ENCODE data around the gene MAPK4.
"Not testable (repeated sequence)": the region's sequence is repeated elsewhere in the genome, so short reads cannot be mapped to it uniquely, and the experiment has no call there.

The MAPK4 gene

GRCh38 chr18:50551651-50552050 is 8.2 kb upstream of the MAPK4 start:
- not testable (repeated sequence) for H3K36me3 ChIP-seq (ENCODE audit: control insufficient read depth, insufficient read depth, low read length); H3K9ac ChIP-seq (ENCODE audit: low read depth, low read length); H3K27ac ChIP-seq (ENCODE audit: low read depth, low read length); H3K4me1 ChIP-seq (ENCODE audit: control insufficient read depth, insufficient read depth, low read length); H3K9me3 ChIP-seq (ENCODE audit: control insufficient read depth, insufficient read depth, low read length); H3K4me3 ChIP-seq (ENCODE audit: low read depth, low read length); H3K27me3 ChIP-seq (ENCODE audit: control insufficient read depth, insufficient read depth, low read length)

GRCh38 chr18:50558157-50558556 is 1.7 kb upstream of the MAPK4 start:
- Histone ChIP-seq H3K36me3 (ENCODE audit: control insufficient read depth, insufficient read depth, low read length) (no peaks in the 10 kb centered on the region), H3K27me3 (ENCODE audit: control insufficient read depth, insufficient read depth, low read length) (peaks cover 64% of the 10 kb centered on the region), H3K9ac (ENCODE audit: low read depth, low read length) (no peak overlapping the region), H3K27ac (ENCODE audit: low read depth, low read length) (no peak overlapping the region), H3K9me3 (ENCODE audit: control insufficient read depth, insufficient read depth, low read length) (peaks cover 4% of the 10 kb centered on the region; the same call in 1 of the 2 replicates), H3K4me3 (ENCODE audit: low read depth, low read length) (no peak overlapping the region), H3K4me1 (ENCODE audit: control insufficient read depth, insufficient read depth, low read length) (peaks cover 5% of the 10 kb centered on the region)

DNA sequence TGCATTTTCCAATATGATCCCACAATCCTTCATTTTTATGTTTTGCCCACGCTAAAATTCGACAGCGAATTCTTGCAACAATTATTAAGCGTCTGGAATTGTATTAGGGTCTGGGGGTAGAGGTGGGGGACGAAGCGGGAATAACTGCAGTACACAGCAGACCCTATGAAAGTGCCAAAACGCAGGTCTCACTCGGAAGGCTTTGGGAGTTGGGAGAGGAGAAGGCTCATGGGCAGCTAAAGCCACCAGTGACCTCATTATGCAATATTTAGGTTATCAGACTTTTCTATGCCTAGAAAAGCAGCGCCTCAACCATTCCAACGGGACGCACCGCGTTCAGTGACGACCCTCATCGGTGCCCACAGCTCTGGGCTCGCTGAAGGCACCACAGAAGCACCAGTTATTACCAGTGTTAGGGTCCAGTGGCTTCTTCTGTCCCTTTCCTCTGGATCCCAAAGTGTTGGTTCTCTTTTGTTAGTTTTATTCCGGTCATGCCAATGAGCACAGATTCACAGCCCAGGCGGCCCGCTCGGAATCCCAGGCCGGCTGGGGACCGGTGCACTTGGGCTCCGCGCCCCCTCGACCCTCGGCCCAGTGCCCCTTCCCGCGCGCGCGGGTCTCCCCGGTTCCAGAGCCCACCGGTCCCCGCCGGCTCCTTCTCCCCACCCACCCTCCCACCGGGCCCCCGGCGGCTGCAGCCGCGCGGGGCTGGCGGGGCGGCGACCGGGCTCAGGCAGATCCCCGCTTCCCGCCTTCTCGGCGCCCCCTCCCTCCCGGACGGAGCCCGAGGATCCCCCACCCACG is 737 bp upstream of the MAPK4 start:
- peaks cover 11% of the 10 kb centered on the region for H3K4me1 ChIP-seq (ENCODE audit: control insufficient read depth, insufficient read depth, low read length)
- H3K27ac ChIP-seq (ENCODE audit: low read depth, low read length) = no peak overlapping the region
- peak overlapping the region; percentile 79 for H3K4me3 ChIP-seq (ENCODE audit: low read depth, low read length)
- H3K36me3 ChIP-seq (ENCODE audit: control insufficient read depth, insufficient read depth, low read length) = no peaks in the 10 kb centered on the region
- peaks cover 4% of the 10 kb centered on the region; the same call in 1 of the 2 replicates for H3K9me3 ChIP-seq (ENCODE audit: control insufficient read depth, insufficient read depth, low read length)
- H3K27me3 ChIP-seq (ENCODE audit: control insufficient read depth, insufficient read depth, low read length) = peaks cover 70% of the 10 kb centered on the region
- no peak overlapping the region for H3K9ac ChIP-seq (ENCODE audit: low read depth, low read length)

GRCh38 chr18:50560681-50561629 is 1.1 kb downstream of the MAPK4 start:
- Histone ChIP-seq H3K27me3 (ENCODE audit: control insufficient read depth, insufficient read depth, low read length) (peaks cover 72% of the 10 kb centered on the region), H3K9me3 (ENCODE audit: control insufficient read depth, insufficient read depth, low read length) (no peaks in the 10 kb centered on the region), H3K36me3 (ENCODE audit: control insufficient read depth, insufficient read depth, low read length) (no peaks in the 10 kb centered on the region), H3K9ac (ENCODE audit: low read depth, low read length) (0 out of 2 replicates have a peak overlapping the region, but pooled peaks have one; percentile 48), H3K27ac (ENCODE audit: low read depth, low read length) (no peak overlapping the region), H3K4me1 (ENCODE audit: control insufficient read depth, insufficient read depth, low read length) (peaks cover 11% of the 10 kb centered on the region), H3K4me3 (ENCODE audit: low read depth, low read length) (peak overlapping the region; percentile 79)

DNA sequence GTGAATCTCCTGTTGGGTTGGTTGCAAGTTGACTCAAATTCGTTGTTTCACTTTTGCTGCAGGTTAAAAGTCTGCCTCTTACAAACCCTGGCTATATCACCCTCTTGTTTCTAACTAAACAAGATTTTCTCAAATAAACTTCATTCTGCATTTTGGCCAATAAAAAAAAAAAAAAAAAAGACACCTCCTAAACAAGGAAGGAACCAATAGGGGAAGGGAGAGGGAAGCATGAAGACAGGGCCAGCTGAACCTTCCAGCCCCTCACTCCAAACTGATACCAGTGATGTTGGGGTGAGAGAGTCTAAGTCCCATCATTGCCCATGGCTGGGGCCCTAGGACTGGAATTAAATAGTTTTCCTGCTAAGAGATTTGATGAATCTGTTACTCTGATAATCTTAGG is 2.4 kb downstream of the MAPK4 start:
- H3K4me3 ChIP-seq (ENCODE audit: low read depth, low read length); H3K9ac ChIP-seq (ENCODE audit: low read depth, low read length); H3K9me3 ChIP-seq (ENCODE audit: control insufficient read depth, insufficient read depth, low read length); H3K27ac ChIP-seq (ENCODE audit: low read depth, low read length); H3K36me3 ChIP-seq (ENCODE audit: control insufficient read depth, insufficient read depth, low read length): not testable (repeated sequence)
- Histone ChIP-seq H3K4me1 (ENCODE audit: control insufficient read depth, insufficient read depth, low read length) (peaks cover 11% of the 10 kb centered on the region), H3K27me3 (ENCODE audit: control insufficient read depth, insufficient read depth, low read length) (peaks cover 67% of the 10 kb centered on the region)

DNA sequence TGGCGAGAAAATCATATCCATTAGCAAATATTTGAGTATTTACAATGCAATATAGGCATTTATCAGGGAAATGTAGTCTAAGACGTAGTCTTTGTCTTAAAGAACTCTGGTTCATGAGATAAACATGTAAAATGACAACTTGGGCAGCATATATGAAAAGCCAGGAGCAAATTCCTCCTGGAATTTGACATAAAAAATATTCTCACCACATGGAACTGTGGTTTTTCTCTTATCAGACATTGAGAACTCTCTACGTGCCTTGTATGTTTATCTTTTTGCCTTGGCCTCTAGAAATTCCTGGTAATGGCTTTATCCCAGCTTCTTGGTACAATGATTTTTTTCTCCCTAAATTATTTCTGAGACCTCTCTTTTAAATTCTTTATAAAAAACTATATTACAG is 2.8 kb downstream of the MAPK4 start:
- H3K4me1 ChIP-seq (ENCODE audit: control insufficient read depth, insufficient read depth, low read length) = peaks cover 11% of the 10 kb centered on the region
- peaks cover 63% of the 10 kb centered on the region for H3K27me3 ChIP-seq (ENCODE audit: control insufficient read depth, insufficient read depth, low read length)
- no peak overlapping the region for H3K27ac ChIP-seq (ENCODE audit: low read depth, low read length)
- H3K4me3 ChIP-seq (ENCODE audit: low read depth, low read length) = no peak overlapping the region
- no peak overlapping the region for H3K9ac ChIP-seq (ENCODE audit: low read depth, low read length)
- H3K36me3 ChIP-seq (ENCODE audit: control insufficient read depth, insufficient read depth, low read length) = no peaks in the 10 kb centered on the region
- H3K9me3 ChIP-seq (ENCODE audit: control insufficient read depth, insufficient read depth, low read length) = no peaks in the 10 kb centered on the region

DNA sequence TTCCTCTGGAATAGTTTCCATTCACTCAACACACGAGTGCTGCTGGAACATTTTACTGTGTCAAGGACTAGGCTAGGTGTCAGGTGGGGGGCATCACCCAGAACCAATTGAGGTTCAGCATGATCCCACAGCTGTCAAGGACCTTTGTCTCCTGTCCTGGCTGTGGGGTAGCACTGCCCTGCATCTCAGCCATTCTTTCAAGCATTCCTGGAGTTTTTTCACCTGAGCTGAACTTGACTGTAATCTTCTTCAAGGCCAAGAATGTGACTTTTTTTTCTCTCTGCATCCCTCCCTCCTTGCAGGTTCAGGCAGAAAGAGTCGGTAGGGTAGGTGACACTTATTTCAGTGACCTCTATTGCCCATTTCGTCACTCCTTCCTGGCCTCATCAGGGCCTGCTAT is 3.5 kb downstream of the MAPK4 start:
- Histone ChIP-seq H3K27me3 (ENCODE audit: control insufficient read depth, insufficient read depth, low read length) (peaks cover 56% of the 10 kb centered on the region), H3K4me3 (ENCODE audit: low read depth, low read length) (no peak overlapping the region), H3K9me3 (ENCODE audit: control insufficient read depth, insufficient read depth, low read length) (no peaks in the 10 kb centered on the region), H3K27ac (ENCODE audit: low read depth, low read length) (no peak overlapping the region), H3K36me3 (ENCODE audit: control insufficient read depth, insufficient read depth, low read length) (no peaks in the 10 kb centered on the region), H3K4me1 (ENCODE audit: control insufficient read depth, insufficient read depth, low read length) (peaks cover 11% of the 10 kb centered on the region), H3K9ac (ENCODE audit: low read depth, low read length) (no peak overlapping the region)

DNA sequence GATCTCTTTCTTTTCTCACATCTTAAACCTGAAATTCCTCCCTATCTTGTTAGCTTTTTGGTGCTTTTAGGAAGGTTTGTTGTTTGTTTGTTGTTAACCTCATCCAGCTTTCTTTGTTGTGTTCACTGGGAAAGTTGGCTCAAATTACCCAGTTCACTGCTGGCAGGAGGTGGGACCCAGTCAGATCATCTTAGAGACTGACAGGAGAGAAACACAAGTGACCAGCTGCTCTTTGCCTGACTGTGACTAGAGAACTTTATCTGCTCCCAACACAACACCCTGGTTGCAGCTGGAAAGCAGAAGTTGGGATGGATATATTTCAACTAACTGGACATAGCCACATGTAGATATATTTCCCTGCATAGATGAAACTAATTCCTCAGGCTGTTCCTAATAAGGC is 10.0 kb downstream of the MAPK4 start:
- no peaks in the 10 kb centered on the region for H3K9me3 ChIP-seq (ENCODE audit: control insufficient read depth, insufficient read depth, low read length)
- no peak overlapping the region for H3K9ac ChIP-seq (ENCODE audit: low read depth, low read length)
- H3K27me3 ChIP-seq (ENCODE audit: control insufficient read depth, insufficient read depth, low read length) = peaks cover 5% of the 10 kb centered on the region; the same call in 1 of the 2 replicates
- H3K4me3 ChIP-seq (ENCODE audit: low read depth, low read length) = no peak overlapping the region
- H3K27ac ChIP-seq (ENCODE audit: low read depth, low read length) = no peak overlapping the region
- peaks cover 17% of the 10 kb centered on the region for H3K4me1 ChIP-seq (ENCODE audit: control insufficient read depth, insufficient read depth, low read length)
- no peaks in the 10 kb centered on the region for H3K36me3 ChIP-seq (ENCODE audit: control insufficient read depth, insufficient read depth, low read length)

- Histone ChIP-seq H3K9me3 (ENCODE audit: control insufficient read depth, insufficient read depth, low read length) (no peaks in the 10 kb centered on the region), H3K4me3 (ENCODE audit: low read depth, low read length) (no peak overlapping the region), H3K9ac (ENCODE audit: low read depth, low read length) (no peak overlapping the region), H3K27ac (ENCODE audit: low read depth, low read length) (no peak overlapping the region), H3K27me3 (ENCODE audit: control insufficient read depth, insufficient read depth, low read length) (no peaks in the 10 kb centered on the region), H3K4me1 (ENCODE audit: control insufficient read depth, insufficient read depth, low read length) (peaks cover 27% of the 10 kb centered on the region), H3K36me3 (ENCODE audit: control insufficient read depth, insufficient read depth, low read length) (no peaks in the 10 kb centered on the region)
Observed at GRCh38 chr18:50571606-50572005, 11.7 kb downstream of the MAPK4 start.

- not testable (repeated sequence) for H3K9ac ChIP-seq (ENCODE audit: low read depth, low read length); H3K9me3 ChIP-seq (ENCODE audit: control insufficient read depth, insufficient read depth, low read length); H3K36me3 ChIP-seq (ENCODE audit: control insufficient read depth, insufficient read depth, low read length); H3K27me3 ChIP-seq (ENCODE audit: control insufficient read depth, insufficient read depth, low read length); H3K27ac ChIP-seq (ENCODE audit: low read depth, low read length); H3K4me3 ChIP-seq (ENCODE audit: low read depth, low read length)
- peaks cover 27% of the 10 kb centered on the region for H3K4me1 ChIP-seq (ENCODE audit: control insufficient read depth, insufficient read depth, low read length)
Observed at GRCh38 chr18:50573196-50573595, 13.3 kb downstream of the MAPK4 start.

- peaks cover 27% of the 10 kb centered on the region for H3K4me1 ChIP-seq (ENCODE audit: control insufficient read depth, insufficient read depth, low read length)
- no peak overlapping the region for H3K9ac ChIP-seq (ENCODE audit: low read depth, low read length)
- no peaks in the 10 kb centered on the region for H3K36me3 ChIP-seq (ENCODE audit: control insufficient read depth, insufficient read depth, low read length)
- no peak overlapping the region for H3K4me3 ChIP-seq (ENCODE audit: low read depth, low read length)
- H3K27me3 ChIP-seq (ENCODE audit: control insufficient read depth, insufficient read depth, low read length) = no peaks in the 10 kb centered on the region
- H3K9me3 ChIP-seq (ENCODE audit: control insufficient read depth, insufficient read depth, low read length) = no peaks in the 10 kb centered on the region
- H3K27ac ChIP-seq (ENCODE audit: low read depth, low read length) = no peak overlapping the region
Observed at GRCh38 chr18:50573679-50574078, 13.8 kb downstream of the MAPK4 start.

Measured in HUES48 (cell line).